Transverse colon (tissue), 4 donors: ENCODE measurements around the gene PDXK.

Experiments used
- CTCF ChIP-seq, 5 experiments: fragments of 200-600 bp in 3 of 5; fragments of 450-650 bp in 2 of 5; sonication (generic) in 3 of 5; IDR thresholded peaks; 1 replicate in 2 of 5; 2 replicates in 3 of 5; pipeline ENCODE4 v1.5.1; 2016 to 2017; ENCODE audit warnings: antibody characterized with exemption in 5 of 5, inconsistent platforms in 3 of 5, mild to moderate bottlenecking in 2 of 5, moderate library complexity in 1 of 5
- POLR2A ChIP-seq: fragments of 450-650 bp; IDR thresholded peaks from one replicate; pipeline ENCODE4 v1.6.1; 2016; ENCODE audit warnings: antibody characterized with exemption, mild to moderate bottlenecking, moderate library complexity
- POLR2AphosphoS5 ChIP-seq, 3 donors: sonication (generic); formaldehyde crosslinking; IDR thresholded peaks; one replicate each; pipeline ENCODE4 v1.6.1; 2016; ENCODE audit warnings: antibody characterized with exemption in 3 of 3

- TF ChIP-seq POLR2A (no peak), CTCF (IDR thresholded peaks at IDR 0.05) (no peak), POLR2AphosphoS5 (IDR thresholded peaks at IDR 0.05) (no peak)
These were observed 73.5 kb downstream of the PDXK start for GRCh38 chr21:43792406-43792805.
